ENCODE measurements around the gene TBC1D24. TPM values are rescaled to one million over a fixed set of nuclear protein-coding genes. Genes with fewer than 3 reads are reported as not detected.

TBC1D24 gene
- total RNA-seq, 1 donor from 2014 or later: 19.6 TPM

GRCh38 chr16:2495041-2495440 lies 20.1 kb downstream of the TBC1D24 start:
- Mint-ChIP-seq H3K36me3 (ENCODE audit: low read depth) (no peaks in the 10 kb centered on the region), H3K4me1 (ENCODE audit: low read depth) (no peaks in the 10 kb centered on the region), H3K9me3 (no peaks in the 10 kb centered on the region), H3K4me3 (no peak overlapping the region), H3K27ac (no peak overlapping the region), H3K27me3 (ENCODE audit: insufficient read depth) (no peaks in the 10 kb centered on the region)
- no peak for DNase-seq (ENCODE audit: low spot score)
- intact Hi-C loops (cut with micrococcal nuclease): no loop called here

DNA sequence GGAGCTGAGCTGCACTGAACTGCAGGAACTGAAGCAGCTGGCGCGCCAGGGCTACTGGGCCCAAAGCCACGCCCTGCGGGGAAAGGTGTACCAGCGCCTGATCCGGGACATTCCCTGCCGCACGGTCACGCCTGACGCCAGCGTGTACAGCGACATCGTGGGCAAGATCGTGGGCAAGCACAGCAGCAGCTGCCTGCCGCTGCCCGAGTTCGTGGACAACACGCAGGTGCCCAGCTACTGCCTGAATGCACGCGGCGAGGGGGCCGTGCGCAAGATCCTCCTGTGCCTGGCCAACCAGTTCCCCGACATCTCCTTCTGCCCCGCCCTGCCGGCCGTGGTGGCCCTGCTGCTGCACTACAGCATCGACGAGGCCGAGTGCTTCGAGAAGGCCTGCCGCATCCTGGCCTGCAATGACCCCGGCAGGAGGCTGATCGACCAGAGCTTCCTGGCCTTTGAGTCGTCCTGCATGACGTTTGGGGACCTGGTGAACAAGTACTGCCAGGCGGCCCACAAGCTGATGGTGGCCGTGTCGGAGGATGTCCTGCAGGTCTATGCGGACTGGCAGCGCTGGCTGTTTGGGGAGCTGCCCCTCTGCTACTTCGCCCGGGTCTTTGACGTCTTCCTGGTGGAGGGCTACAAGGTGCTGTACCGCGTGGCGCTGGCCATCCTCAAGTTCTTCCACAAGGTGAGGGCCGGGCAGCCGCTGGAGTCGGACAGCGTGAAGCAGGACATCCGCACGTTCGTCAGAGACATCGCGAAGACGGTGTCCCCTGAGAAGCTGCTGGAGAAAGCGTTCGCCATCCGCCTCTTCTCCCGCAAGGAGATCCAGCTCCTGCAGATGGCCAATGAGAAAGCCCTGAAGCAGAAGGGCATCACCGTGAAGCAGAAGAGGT lies 21.5 kb downstream of the TBC1D24 start:
- no peaks in the 10 kb centered on the region for H3K36me3 Mint-ChIP-seq (ENCODE audit: low read depth)
- no peak overlapping the region for H3K4me3 Mint-ChIP-seq
- H3K27ac Mint-ChIP-seq: no peak overlapping the region
- intact Hi-C loops (cut with micrococcal nuclease): no loop called here
- H3K27me3 Mint-ChIP-seq (ENCODE audit: insufficient read depth): no peaks in the 10 kb centered on the region
- no peaks in the 10 kb centered on the region for H3K9me3 Mint-ChIP-seq
- H3K4me1 Mint-ChIP-seq (ENCODE audit: low read depth): no peaks in the 10 kb centered on the region
- no peak for DNase-seq (ENCODE audit: low spot score)

DNA sequence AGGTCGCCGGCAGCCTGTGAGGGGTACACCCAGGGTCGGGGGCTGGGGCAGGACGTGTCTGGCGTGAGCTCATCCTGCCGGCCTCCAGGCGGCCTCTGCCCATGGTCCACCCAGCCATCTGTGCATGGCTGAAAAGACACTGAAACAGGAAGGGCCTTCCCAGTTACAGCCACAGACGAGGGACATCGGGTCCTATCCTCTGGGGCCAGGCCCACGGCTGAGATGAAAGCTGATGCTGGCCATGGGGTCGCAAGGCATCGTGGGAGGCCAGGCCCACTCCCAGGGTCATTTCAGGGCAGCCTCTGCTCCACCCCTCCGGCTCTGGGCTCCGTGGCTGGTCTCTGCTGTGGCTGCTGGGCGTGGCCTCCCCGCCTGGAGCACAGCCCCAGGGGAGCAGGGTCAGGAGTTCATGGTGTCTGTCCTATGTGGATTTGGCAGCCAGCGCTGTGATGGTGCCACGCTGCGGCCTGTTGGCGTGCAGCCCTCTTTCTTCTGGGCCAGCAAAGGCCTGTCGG lies 22.2 kb downstream of the TBC1D24 start:
- Mint-ChIP-seq H3K4me3 (no peak overlapping the region), H3K4me1 (ENCODE audit: low read depth) (no peaks in the 10 kb centered on the region), H3K36me3 (ENCODE audit: low read depth) (no peaks in the 10 kb centered on the region), H3K27me3 (ENCODE audit: insufficient read depth) (no peaks in the 10 kb centered on the region), H3K27ac (no peak overlapping the region), H3K9me3 (no peaks in the 10 kb centered on the region)
- no peak for DNase-seq (ENCODE audit: low spot score)
- intact Hi-C loops (cut with micrococcal nuclease): no loop called here

GRCh38 chr16:2497695-2498484 lies 23.0 kb downstream of the TBC1D24 start:
- Mint-ChIP-seq H3K4me1 (ENCODE audit: low read depth) (no peaks in the 10 kb centered on the region), H3K9me3 (no peaks in the 10 kb centered on the region), H3K27me3 (ENCODE audit: insufficient read depth) (no peaks in the 10 kb centered on the region), H3K27ac (no peak overlapping the region), H3K4me3 (no peak overlapping the region), H3K36me3 (ENCODE audit: low read depth) (no peaks in the 10 kb centered on the region)
- intact Hi-C loops (cut with micrococcal nuclease): no loop called here
- no peak for DNase-seq (ENCODE audit: low spot score)

GRCh38 chr16:2498531-2499253 lies 23.8 kb downstream of the TBC1D24 start:
- no peak overlapping the region for H3K27ac Mint-ChIP-seq
- DNase-seq (ENCODE audit: low spot score): no peak
- H3K4me3 Mint-ChIP-seq: no peak overlapping the region

GRCh38 chr16:2499454-2499853 lies 24.5 kb downstream of the TBC1D24 start:
- Mint-ChIP-seq H3K27ac (no peak overlapping the region), H3K36me3 (ENCODE audit: low read depth) (no peaks in the 10 kb centered on the region), H3K4me1 (ENCODE audit: low read depth) (no peaks in the 10 kb centered on the region), H3K27me3 (ENCODE audit: insufficient read depth) (no peaks in the 10 kb centered on the region), H3K4me3 (no peak overlapping the region), H3K9me3 (no peaks in the 10 kb centered on the region)
- intact Hi-C loops (cut with micrococcal nuclease): no loop called here
- no peak for DNase-seq (ENCODE audit: low spot score)

More at GRCh38 chr16:2498531-2499253, 23.8 kb downstream of the TBC1D24 start:
- intact Hi-C loops (cut with micrococcal nuclease): no loop called here
- Mint-ChIP-seq H3K9me3 (no peaks in the 10 kb centered on the region), H3K36me3 (ENCODE audit: low read depth) (no peaks in the 10 kb centered on the region), H3K27me3 (ENCODE audit: insufficient read depth) (no peaks in the 10 kb centered on the region), H3K4me1 (ENCODE audit: low read depth) (no peaks in the 10 kb centered on the region)

DNA sequence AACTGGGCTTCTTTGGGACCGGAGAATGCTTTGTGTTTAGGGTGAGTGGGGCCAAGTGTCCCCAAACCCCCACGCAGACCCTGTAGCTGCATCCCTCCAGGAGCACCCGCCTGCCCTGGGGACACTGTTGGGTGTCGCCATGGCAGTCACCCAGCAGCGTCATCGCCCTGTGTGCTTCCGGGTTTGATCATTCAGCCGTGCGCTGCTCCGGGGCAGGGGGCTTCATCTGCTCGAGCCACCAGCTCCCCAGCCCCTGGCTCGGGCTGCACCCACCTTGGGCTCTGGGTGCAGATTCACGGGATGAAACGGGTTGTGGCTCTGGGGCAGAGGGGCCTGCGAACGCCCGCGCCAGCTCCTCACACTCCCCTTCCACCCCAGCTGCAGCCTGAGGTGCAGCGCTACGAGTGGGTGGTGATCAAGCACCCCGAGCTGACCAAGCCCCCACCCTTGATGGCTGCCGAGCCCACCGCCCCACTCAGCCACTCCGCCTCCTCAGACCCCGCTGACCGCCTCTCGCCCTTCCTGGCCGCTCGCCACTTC lies 25.0 kb downstream of the TBC1D24 start:
- Mint-ChIP-seq H3K9me3 (no peaks in the 10 kb centered on the region), H3K27ac (no peak overlapping the region), H3K36me3 (ENCODE audit: low read depth) (no peaks in the 10 kb centered on the region), H3K4me1 (ENCODE audit: low read depth) (no peaks in the 10 kb centered on the region), H3K27me3 (ENCODE audit: insufficient read depth) (no peaks in the 10 kb centered on the region), H3K4me3 (no peak overlapping the region)
- no peak for DNase-seq (ENCODE audit: low spot score)
- intact Hi-C loops (cut with micrococcal nuclease): loop anchor here (2.0 kb wide), 1 partner anchor 69 kb away; no protein-coding TSS in a partner anchor

DNA sequence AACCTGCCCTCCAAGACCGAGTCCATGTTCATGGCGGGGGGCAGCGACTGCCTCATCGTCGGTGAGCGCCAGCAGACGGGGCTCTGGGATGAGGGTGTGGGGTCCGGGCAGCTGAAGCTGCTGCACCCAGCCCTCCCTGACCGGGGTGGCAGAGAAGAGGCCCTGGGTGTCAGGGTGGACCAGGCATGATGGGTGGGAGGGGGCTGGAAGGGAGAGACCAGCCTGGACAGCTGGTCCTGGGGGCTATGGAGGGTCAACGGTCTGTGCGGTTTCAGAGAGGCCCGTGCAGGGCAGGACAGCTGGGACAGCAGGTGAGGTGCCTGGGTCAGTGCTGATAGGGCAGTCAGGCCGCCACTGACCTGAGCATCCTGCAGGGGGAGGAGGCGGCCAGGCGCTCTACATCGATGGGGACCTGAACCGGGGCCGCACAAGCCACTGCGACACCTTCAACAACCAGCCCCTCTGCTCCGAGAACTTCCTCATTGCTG lies 25.5 kb downstream of the TBC1D24 start:
- H3K36me3 Mint-ChIP-seq (ENCODE audit: low read depth): no peaks in the 10 kb centered on the region
- no peak for DNase-seq (ENCODE audit: low spot score)
- no peaks in the 10 kb centered on the region for H3K27me3 Mint-ChIP-seq (ENCODE audit: insufficient read depth)
- intact Hi-C loops (cut with micrococcal nuclease): loop anchor here (2.0 kb wide), 1 partner anchor 70 kb away; no protein-coding TSS in a partner anchor
- H3K4me1 Mint-ChIP-seq (ENCODE audit: low read depth): no peaks in the 10 kb centered on the region
- H3K9me3 Mint-ChIP-seq: no peaks in the 10 kb centered on the region
- H3K4me3 Mint-ChIP-seq: no peak overlapping the region
- H3K27ac Mint-ChIP-seq: no peak overlapping the region

- intact Hi-C loops (cut with micrococcal nuclease): loop anchor here (1.0 to 2.0 kb wide), 4 partner anchors 70 to 306 kb away; partner anchors contain the start of gene RNPS1
- no peaks in the 10 kb centered on the region for H3K9me3 Mint-ChIP-seq
- no peaks in the 10 kb centered on the region for H3K4me1 Mint-ChIP-seq (ENCODE audit: low read depth)
- DNase-seq (ENCODE audit: low spot score): peak; percentile 67
- H3K27ac Mint-ChIP-seq: no peak overlapping the region
- H3K36me3 Mint-ChIP-seq (ENCODE audit: low read depth): no peaks in the 10 kb centered on the region
- no peaks in the 10 kb centered on the region for H3K27me3 Mint-ChIP-seq (ENCODE audit: insufficient read depth)
- no peak overlapping the region for H3K4me3 Mint-ChIP-seq
Measured at GRCh38 chr16:2500918-2501750, 26.2 kb downstream of the TBC1D24 start.

- no peak overlapping the region for H3K4me3 Mint-ChIP-seq
- intact Hi-C loops (cut with micrococcal nuclease): loop anchor here (1.0 to 2.0 kb wide), 4 partner anchors 71 to 307 kb away; partner anchors contain the start of gene RNPS1
- H3K9me3 Mint-ChIP-seq: no peaks in the 10 kb centered on the region
- no peaks in the 10 kb centered on the region for H3K27me3 Mint-ChIP-seq (ENCODE audit: insufficient read depth)
- no peak overlapping the region for H3K27ac Mint-ChIP-seq
- H3K36me3 Mint-ChIP-seq (ENCODE audit: low read depth): no peaks in the 10 kb centered on the region
- no peak for DNase-seq (ENCODE audit: low spot score)
- H3K4me1 Mint-ChIP-seq (ENCODE audit: low read depth): no peaks in the 10 kb centered on the region
Measured at GRCh38 chr16:2501946-2502895, 27.3 kb downstream of the TBC1D24 start.

DNA sequence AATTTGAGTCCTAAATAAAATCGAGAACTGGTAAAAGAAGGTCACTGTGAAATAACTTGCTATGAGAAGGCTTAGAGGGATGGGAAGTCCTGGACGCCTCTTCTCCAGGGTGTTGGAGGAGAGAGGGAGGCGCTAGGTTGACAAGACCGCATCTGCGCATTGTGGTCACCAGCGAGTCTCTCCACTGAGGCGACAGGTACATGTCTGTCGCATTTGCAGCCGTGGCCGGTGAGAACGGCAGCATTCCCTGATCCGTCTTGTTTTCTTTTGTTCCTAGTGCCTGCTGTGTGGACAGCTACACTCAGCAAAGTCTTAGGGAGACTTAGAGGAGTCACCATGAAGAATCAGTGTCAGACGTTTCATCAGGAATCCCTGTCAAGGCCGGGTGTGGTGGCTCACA lies 30.8 kb downstream of the TBC1D24 start:
- H3K27me3 Mint-ChIP-seq (ENCODE audit: insufficient read depth): peaks cover 1% of the 10 kb centered on the region
- H3K36me3 Mint-ChIP-seq (ENCODE audit: low read depth): no peaks in the 10 kb centered on the region
- no peak for DNase-seq (ENCODE audit: low spot score)
- no peaks in the 10 kb centered on the region for H3K9me3 Mint-ChIP-seq
- H3K4me3 Mint-ChIP-seq: no peak overlapping the region
- intact Hi-C loops (cut with micrococcal nuclease): no loop called here
- no peaks in the 10 kb centered on the region for H3K4me1 Mint-ChIP-seq (ENCODE audit: low read depth)
- no peak overlapping the region for H3K27ac Mint-ChIP-seq

Data from activated T-helper 1 cell treated with anti-CD3 and anti-CD28 coated beads, Interleukin-12 subunit alpha, Interleukin-12 subunit beta, Interleukin-2, Interleukin-4 antibody, amounts not matched to agents 30 ng/mL and 10 ng/mL and 1 ng/mL, durations not matched to agents 14 hours and 24 hours and 36 hours (primary cell).